Keratinocyte (primary cell): ENCODE measurements around the gene MYOZ3. TPM values are rescaled to one million over a fixed set of nuclear protein-coding genes. Genes with fewer than 3 reads are reported as not detected.

Experiments used
- DNase-seq: peaks from one replicate; pipeline ENCODE4 v3.0.0-alpha.2; 2011; ENCODE audit warnings: low read depth, missing footprints, low spot score
- FAIRE-seq: peaks from 2 replicates; lab custom pipeline; 2011; peaks lifted over from hg19 to GRCh38; lab: Jason Lieb, UNC
- H2AFZ ChIP-seq: 2 replicates; pipeline ENCODE4 v1.6.0; 2012; ENCODE audit warnings: low read length, control low read depth, inconsistent platforms; ENCODE audit not compliant: control insufficient read depth
- H3K27ac ChIP-seq: 2 replicates; pipeline ENCODE4 v1.5.1; 2011; ENCODE audit warnings: low read length; ENCODE audit not compliant: control insufficient read depth, insufficient read depth
- H3K27me3 ChIP-seq: 3 replicates; pipeline ENCODE4 v1.6.0; 2011; ENCODE audit warnings: low read length; ENCODE audit not compliant: control insufficient read depth, insufficient read depth; ENCODE audit errors: extremely low read depth
- H3K36me3 ChIP-seq, 2 experiments: 2 replicates in 1 of 2; 3 replicates in 1 of 2; pipeline ENCODE4 v1.5.1; 2011; ENCODE audit warnings: low read length in 2 of 2, mild to moderate bottlenecking in 1 of 2; ENCODE audit not compliant: control insufficient read depth in 2 of 2, insufficient read depth in 2 of 2; ENCODE audit errors: extremely low read depth in 1 of 2
- H3K4me1 ChIP-seq: 3 replicates; pipeline ENCODE4 v1.5.1; 2011; ENCODE audit warnings: low read length; ENCODE audit not compliant: control insufficient read depth, insufficient read depth; ENCODE audit errors: extremely low read depth
- H3K4me2 ChIP-seq: 3 replicates; pipeline ENCODE4 v1.6.0; 2011; ENCODE audit warnings: low read depth, low read length; ENCODE audit not compliant: control insufficient read depth, insufficient read depth; ENCODE audit errors: extremely low read depth
- H3K4me3 ChIP-seq, 3 experiments: fragments of 200-600 bp in 1 of 3; sonication (generic) in 1 of 3; 2 replicates in 2 of 3; 3 replicates in 1 of 3; pipeline ENCODE4 v1.5.1; 2011 to 2016; ENCODE audit warnings: low read length in 3 of 3, mild to moderate bottlenecking in 3 of 3, control low read depth in 2 of 3, inconsistent platforms in 1 of 3, low read depth in 1 of 3, mixed read lengths in 1 of 3, mixed run types in 1 of 3, moderate library complexity in 1 of 3; ENCODE audit not compliant: control insufficient read depth in 2 of 3, insufficient read depth in 2 of 3; ENCODE audit errors: extremely low read depth in 1 of 3
- H3K79me2 ChIP-seq: 2 replicates; pipeline ENCODE4 v1.6.0; 2012; ENCODE audit warnings: low read length; ENCODE audit not compliant: control insufficient read depth, insufficient read depth
- H3K9ac ChIP-seq: 3 replicates; pipeline ENCODE4 v1.6.0; 2011; ENCODE audit warnings: low read length; ENCODE audit not compliant: control insufficient read depth, insufficient read depth; ENCODE audit errors: extremely low read depth
- H3K9me1 ChIP-seq: 3 replicates; pipeline ENCODE4 v1.6.0; 2011; ENCODE audit warnings: low read length; ENCODE audit not compliant: control insufficient read depth, insufficient read depth; ENCODE audit errors: extremely low read depth
- H3K9me3 ChIP-seq: 2 replicates; pipeline ENCODE4 v1.5.1; 2012; ENCODE audit warnings: low read depth, low read length; ENCODE audit not compliant: control insufficient read depth
- H4K20me1 ChIP-seq: 3 replicates; pipeline ENCODE4 v1.6.0; 2011; ENCODE audit warnings: low read length; ENCODE audit not compliant: control insufficient read depth, insufficient read depth; ENCODE audit errors: extremely low read depth
- EZH2 ChIP-seq: IDR thresholded peaks from one replicate; pipeline ENCODE4 v1.6.1; 2012; ENCODE audit warnings: inconsistent platforms, mild to moderate bottlenecking, low read length, moderate library complexity
- dilution Hi-C: fragments of 300-500 bp; cut with MboI; formaldehyde crosslinking; loops from one replicate; pipeline ENCODE4 v1.7.0; 2020; ENCODE audit warnings: low sequenced_read_pairs; ENCODE audit not compliant: extremely low pct_ligation_motif_present
- polyA plus RNA-seq, 5 experiments: library from polyadenylated mRNA; depleted of rRNA in 3 of 5; stranded (reverse) in 3 of 5; stranded (forward) in 1 of 5; unstranded in 1 of 5; fragments of >200 nt; gene quantifications; 1 replicate in 1 of 5; 2 replicates in 3 of 5; 3 replicates in 1 of 5; pipeline versions ENCODE4 v1.2.1 to v1.2.3, GENCODE V29; 2011 to 2012; ENCODE audit warnings: missing spikeins in 2 of 5, low read depth in 1 of 5, low replicate concordance in 1 of 5
- TF ChIP-seq, protein P1 (sequence below), 3 experiments: IDR thresholded peaks in 1 of 3; conservative IDR thresholded peaks in 1 of 3; optimal IDR thresholded peaks in 1 of 3; 2 replicates in 2 of 3; 3 replicates in 1 of 3; pipeline versions ENCODE3 to v1.5.1; 2011; ENCODE audit warnings: low read length in 3 of 3, mild to moderate bottlenecking in 3 of 3, moderate library complexity in 2 of 3, control low read depth in 1 of 3, inconsistent platforms in 1 of 3; ENCODE audit not compliant: insufficient read depth in 2 of 3; ENCODE audit errors: extremely low read depth in 1 of 3

MYOZ3 gene
- polyA plus RNA-seq, 1 donor (not counting 4 experiments of a cell fraction or from before 2014, with no cell fraction given) = 0.03 TPM

DNA sequence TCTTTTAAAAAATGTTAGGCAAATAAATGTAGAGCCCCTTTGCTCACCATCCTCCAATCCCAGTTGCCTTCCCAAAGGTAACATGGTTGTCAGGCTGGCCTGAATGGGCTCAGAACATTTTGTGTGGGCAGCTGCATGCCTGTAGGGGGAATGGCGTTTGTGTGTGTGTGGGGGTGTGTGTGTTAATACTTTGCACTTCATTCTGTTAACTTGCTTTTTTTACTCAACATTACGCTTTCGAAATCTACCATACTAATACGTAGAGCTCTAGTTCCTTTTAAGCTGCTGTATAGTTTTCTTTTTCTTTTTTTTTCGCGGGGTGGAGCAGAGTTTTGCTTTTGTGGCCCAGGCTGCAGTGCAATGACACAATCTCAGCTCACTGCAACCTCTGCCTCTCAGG lies 14.0 kb downstream of the MYOZ3 start:
- FAIRE-seq = no peak

DNA sequence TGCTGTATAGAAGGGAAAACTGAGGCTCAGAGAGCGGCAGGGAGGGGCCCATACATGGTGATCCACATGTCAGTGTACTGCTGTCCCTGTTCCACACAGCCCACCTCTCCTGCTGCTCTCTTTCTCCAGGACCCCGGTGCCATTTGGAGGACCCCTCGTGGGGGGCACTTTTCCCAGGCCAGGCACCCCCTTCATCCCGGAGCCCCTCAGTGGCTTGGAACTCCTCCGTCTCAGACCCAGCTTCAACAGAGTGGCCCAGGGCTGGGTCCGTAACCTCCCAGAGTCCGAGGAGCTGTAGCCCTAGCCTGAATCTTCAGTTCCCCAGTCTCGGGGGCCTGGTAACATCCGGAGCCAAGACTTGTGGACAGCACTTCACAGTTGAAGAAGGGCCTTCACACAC lies 15.5 kb downstream of the MYOZ3 start:
- no peak overlapping the region for H2AFZ ChIP-seq
- no peaks in the 10 kb centered on the region for H3K9me1 ChIP-seq
- DNase-seq = no peak
- no peak for FAIRE-seq
- no peak overlapping the region for H3K4me2 ChIP-seq
- H3K9ac ChIP-seq = no peak overlapping the region
- H3K4me3 ChIP-seq = no peak overlapping the region
- peaks cover 17% of the 10 kb centered on the region for H3K4me1 ChIP-seq
- H3K9me3 ChIP-seq = no peaks in the 10 kb centered on the region
- H3K27ac ChIP-seq = no peak overlapping the region
- peaks cover 0 to 1% of the 10 kb centered on the region in 2 experiments for H3K36me3 ChIP-seq
- TF ChIP-seq, protein P1, sequence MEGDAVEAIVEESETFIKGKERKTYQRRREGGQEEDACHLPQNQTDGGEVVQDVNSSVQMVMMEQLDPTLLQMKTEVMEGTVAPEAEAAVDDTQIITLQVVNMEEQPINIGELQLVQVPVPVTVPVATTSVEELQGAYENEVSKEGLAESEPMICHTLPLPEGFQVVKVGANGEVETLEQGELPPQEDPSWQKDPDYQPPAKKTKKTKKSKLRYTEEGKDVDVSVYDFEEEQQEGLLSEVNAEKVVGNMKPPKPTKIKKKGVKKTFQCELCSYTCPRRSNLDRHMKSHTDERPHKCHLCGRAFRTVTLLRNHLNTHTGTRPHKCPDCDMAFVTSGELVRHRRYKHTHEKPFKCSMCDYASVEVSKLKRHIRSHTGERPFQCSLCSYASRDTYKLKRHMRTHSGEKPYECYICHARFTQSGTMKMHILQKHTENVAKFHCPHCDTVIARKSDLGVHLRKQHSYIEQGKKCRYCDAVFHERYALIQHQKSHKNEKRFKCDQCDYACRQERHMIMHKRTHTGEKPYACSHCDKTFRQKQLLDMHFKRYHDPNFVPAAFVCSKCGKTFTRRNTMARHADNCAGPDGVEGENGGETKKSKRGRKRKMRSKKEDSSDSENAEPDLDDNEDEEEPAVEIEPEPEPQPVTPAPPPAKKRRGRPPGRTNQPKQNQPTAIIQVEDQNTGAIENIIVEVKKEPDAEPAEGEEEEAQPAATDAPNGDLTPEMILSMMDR (optimal IDR thresholded peaks at IDR 0.05 in 1 of 3, IDR thresholded peaks at IDR 0.05 in 1 of 3, conservative IDR thresholded peaks at IDR 0.05 in 1 of 3; ENCODE audit: extremely low read depth in 1 of 3, insufficient read depth in 2 of 3, low read length in 3 of 3) = no peak
- TF ChIP-seq EZH2 = no peak
- no peaks in the 10 kb centered on the region for H4K20me1 ChIP-seq
- dilution Hi-C loops = no loop called here
- H3K27me3 ChIP-seq = peaks cover 5% of the 10 kb centered on the region
- H3K79me2 ChIP-seq = no peaks in the 10 kb centered on the region

More for the DNA sequence above, 14.0 kb downstream of the MYOZ3 start:
- Histone ChIP-seq H3K27ac (no peak overlapping the region), H3K9me1 (no peaks in the 10 kb centered on the region), H4K20me1 (no peaks in the 10 kb centered on the region), H3K4me1 (peaks cover 17% of the 10 kb centered on the region), H3K36me3 (peaks cover 0 to 1% of the 10 kb centered on the region in 2 experiments), H2AFZ (no peak overlapping the region), H3K27me3 (peaks cover 18% of the 10 kb centered on the region), H3K4me3 (no peak overlapping the region), H3K4me2 (no peak overlapping the region), H3K9ac (no peak overlapping the region), H3K9me3 (no peaks in the 10 kb centered on the region), H3K79me2 (no peaks in the 10 kb centered on the region)
- no peak for DNase-seq
- no peak for TF ChIP-seq EZH2
- TF ChIP-seq, protein P1 (optimal IDR thresholded peaks at IDR 0.05 in 1 of 3, IDR thresholded peaks at IDR 0.05 in 1 of 3, conservative IDR thresholded peaks at IDR 0.05 in 1 of 3; ENCODE audit: extremely low read depth in 1 of 3, insufficient read depth in 2 of 3, low read length in 3 of 3) = no peak
- dilution Hi-C loops = no loop called here
